GM15510 (cell line): ENCODE results near the gene DISP3.

ENCODE experiments used
- POLR2A ChIP-seq: IDR thresholded peaks from 3 replicates; pipeline ENCODE4 v1.6.1; 2011; ENCODE audit warnings: borderline replicate concordance; ENCODE audit not compliant: insufficient read length; ENCODE audit errors: extremely low read depth

DISP3 gene

GRCh38 chr1:11472284-11472683, 6.7 kb upstream of the DISP3 start:
- TF ChIP-seq POLR2A, result no peak

GRCh38 chr1:11472741-11473140, 6.2 kb upstream of the DISP3 start:
- no peak for TF ChIP-seq POLR2A

GRCh38 chr1:11473491-11474034, 5.4 kb upstream of the DISP3 start:
- TF ChIP-seq POLR2A, result no peak

GRCh38 chr1:11474826-11475225, 4.1 kb upstream of the DISP3 start:
- no peak for TF ChIP-seq POLR2A

GRCh38 chr1:11475748-11476147, 3.2 kb upstream of the DISP3 start:
- TF ChIP-seq POLR2A, result no peak

GRCh38 chr1:11479375-11479979, 522 bp downstream of the DISP3 start:
- no peak for TF ChIP-seq POLR2A

GRCh38 chr1:11481019-11481418, 2.1 kb downstream of the DISP3 start:
- TF ChIP-seq POLR2A, result no peak

GRCh38 chr1:11482198-11482597, 3.2 kb downstream of the DISP3 start:
- no peak for TF ChIP-seq POLR2A

- no peak for TF ChIP-seq POLR2A
Observed at GRCh38 chr1:11482701-11483479, 3.9 kb downstream of the DISP3 start.

GRCh38 chr1:11483581-11484320, 4.8 kb downstream of the DISP3 start:
- no peak for TF ChIP-seq POLR2A

GRCh38 chr1:11484321-11484655, 5.3 kb downstream of the DISP3 start:
- TF ChIP-seq POLR2A, result no peak

- no peak for TF ChIP-seq POLR2A
Observed at GRCh38 chr1:11485191-11485590, 6.2 kb downstream of the DISP3 start.

- no peak for TF ChIP-seq POLR2A
Observed at GRCh38 chr1:11486231-11487009, 7.5 kb downstream of the DISP3 start.

GRCh38 chr1:11487196-11487751, 8.3 kb downstream of the DISP3 start:
- no peak for TF ChIP-seq POLR2A
